Stimulated activated CD8-positive, alpha-beta memory T cell treated with anti-CD3 and anti-CD28 coated beads, Interleukin-15, amount 100 ng/mL, for 48 hours (primary cell): ENCODE data around the gene CDC45.

Source experiments
- DNase-seq, 2 donors: peaks; one replicate each; pipeline ENCODE4 v3.0.0-alpha.2; 2020; ENCODE audit warnings: low read depth in 2 of 2

CDC45 gene

GRCh38 chr22:19516378-19517170 lies 36.9 kb downstream of the CDC45 start:
- no peak for DNase-seq

GRCh38 chr22:19517171-19517500 lies 37.4 kb downstream of the CDC45 start:
- no peak for DNase-seq

- no peak for DNase-seq
Observed at GRCh38 chr22:19517919-19518611, 38.3 kb downstream of the CDC45 start.

GRCh38 chr22:19518635-19519034 lies 38.9 kb downstream of the CDC45 start:
- DNase-seq = no peak

GRCh38 chr22:19519041-19519926 lies 39.6 kb downstream of the CDC45 start:
- DNase-seq = no peak

- DNase-seq = no peak
Observed at GRCh38 chr22:19520007-19520406, 40.3 kb downstream of the CDC45 start.

- no peak for DNase-seq
Observed at GRCh38 chr22:19520566-19521305, 41.0 kb downstream of the CDC45 start.

GRCh38 chr22:19522190-19522880 lies 42.6 kb downstream of the CDC45 start:
- DNase-seq = no peak

- DNase-seq = no peak
Observed at GRCh38 chr22:19522881-19523239, 43.1 kb downstream of the CDC45 start.

GRCh38 chr22:19523240-19524169 lies 43.8 kb downstream of the CDC45 start:
- DNase-seq = no peak

GRCh38 chr22:19524170-19525115 lies 44.7 kb downstream of the CDC45 start, which contains the start of gene CLDN5:
Gene CLDN5 (minus strand): TSS chr22:19524410. CDS start chr22:19524255, 155 bp downstream.
- DNase-seq = no peak

- DNase-seq = no peak
Observed at GRCh38 chr22:19525116-19525660, 45.5 kb downstream of the CDC45 start.

GRCh38 chr22:19525666-19526065 lies 45.9 kb downstream of the CDC45 start:
- DNase-seq = no peak

GRCh38 chr22:19526076-19526701 lies 46.5 kb downstream of the CDC45 start:
- DNase-seq = no peak

GRCh38 chr22:19526702-19527111 lies 47.0 kb downstream of the CDC45 start:
- no peak for DNase-seq

- DNase-seq = no peak
Observed at GRCh38 chr22:19527321-19527721, 47.6 kb downstream of the CDC45 start.

GRCh38 chr22:19527861-19528417 lies 48.2 kb downstream of the CDC45 start:
- no peak for DNase-seq

GRCh38 chr22:19529811-19530210 lies 50.1 kb downstream of the CDC45 start:
- DNase-seq = no peak
